ENCODE data around the gene STXBP6.

The STXBP6 gene

GRCh38 chr14:25049568-25050268 is at the start of gene STXBP6:
STXBP6 (minus strand) TSS chr14:25050147; CDS start chr14:24974818, 75,329 bp downstream.
- peak; percentile 3 for DNase-seq

DNA sequence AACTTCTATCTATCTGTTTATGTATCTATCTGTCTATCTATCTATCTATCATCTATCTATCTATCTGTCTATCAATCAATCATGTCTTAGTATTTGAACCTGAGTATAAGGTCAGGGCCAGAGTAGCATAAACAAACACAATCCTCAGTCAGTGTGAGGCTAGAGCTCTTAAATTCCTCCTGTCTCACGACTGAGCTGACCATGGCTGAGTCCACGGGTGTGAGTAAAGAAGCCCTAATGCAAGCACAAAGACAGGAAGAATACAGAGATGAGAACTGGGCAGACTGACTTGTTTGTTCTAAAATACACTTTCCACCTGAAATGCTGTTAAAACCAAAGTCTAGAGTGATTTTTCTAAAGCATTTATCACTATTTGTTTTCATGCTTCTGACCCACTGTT is 47.2 kb upstream of the STXBP6 start:
- DNase-seq: no peak

- no peak for DNase-seq
Measured at GRCh38 chr14:25095736-25096437, 45.9 kb upstream of the STXBP6 start.

DNA sequence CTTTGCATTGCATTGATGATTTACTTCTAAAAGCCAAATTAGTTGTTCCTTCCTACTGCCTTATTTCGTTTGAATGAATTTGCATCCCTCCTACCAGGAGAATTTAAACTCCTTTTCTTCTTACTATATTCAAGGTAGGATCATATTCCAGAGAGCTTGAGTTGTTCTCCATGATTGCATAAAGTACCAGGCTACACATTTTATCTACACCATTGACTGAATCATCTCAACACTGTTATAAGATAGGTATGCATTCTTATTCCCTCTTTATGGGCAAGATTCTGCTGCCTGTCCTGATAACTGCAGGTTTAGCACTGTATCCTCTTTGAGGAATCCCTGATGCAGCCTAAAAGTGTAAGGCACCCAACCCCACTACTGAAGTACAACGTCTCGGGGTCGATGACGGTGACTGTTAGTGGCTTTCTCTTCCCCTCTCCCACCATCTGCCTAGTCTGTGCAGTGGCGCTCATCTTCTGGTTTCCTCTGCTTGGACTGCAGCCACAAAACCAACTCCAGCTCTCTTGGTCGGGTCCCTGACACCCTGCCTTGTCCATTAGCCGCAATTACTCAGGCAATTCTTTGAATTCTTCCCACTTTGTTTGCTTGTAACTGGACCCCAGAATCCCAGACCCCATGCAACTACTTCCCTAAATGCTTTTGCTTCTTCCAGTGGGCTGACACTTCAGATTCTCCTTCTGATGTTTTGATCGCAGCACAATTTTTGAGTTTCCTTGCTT is 44.4 kb upstream of the STXBP6 start:
- DNase-seq: no peak

GRCh38 chr14:25092258-25092740 is 42.4 kb upstream of the STXBP6 start:
- no peak for DNase-seq

- DNase-seq: no peak
Measured at GRCh38 chr14:25090716-25091454, 40.9 kb upstream of the STXBP6 start.

DNA sequence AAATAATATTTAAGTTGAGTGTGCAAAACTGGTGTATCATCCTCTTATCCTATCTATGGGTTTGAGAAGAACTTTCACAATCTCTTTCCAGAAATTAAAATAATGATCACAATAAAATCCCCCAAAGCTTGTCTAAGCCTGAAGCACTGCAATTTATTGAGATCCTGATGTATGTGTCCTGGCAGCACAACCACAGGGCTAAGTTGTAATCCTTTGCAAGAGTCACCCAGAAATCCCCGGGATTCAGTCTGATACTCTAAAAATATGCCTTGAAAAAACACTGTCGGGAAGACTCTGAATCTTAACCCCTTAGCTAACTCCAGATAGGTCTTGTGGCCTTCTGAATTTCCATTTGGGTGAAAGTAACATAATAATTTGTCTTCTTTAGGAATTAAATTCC is 40.3 kb upstream of the STXBP6 start:
- DNase-seq: no peak

- DNase-seq: no peak
Measured at GRCh38 chr14:25089496-25089895, 39.5 kb upstream of the STXBP6 start.

DNA sequence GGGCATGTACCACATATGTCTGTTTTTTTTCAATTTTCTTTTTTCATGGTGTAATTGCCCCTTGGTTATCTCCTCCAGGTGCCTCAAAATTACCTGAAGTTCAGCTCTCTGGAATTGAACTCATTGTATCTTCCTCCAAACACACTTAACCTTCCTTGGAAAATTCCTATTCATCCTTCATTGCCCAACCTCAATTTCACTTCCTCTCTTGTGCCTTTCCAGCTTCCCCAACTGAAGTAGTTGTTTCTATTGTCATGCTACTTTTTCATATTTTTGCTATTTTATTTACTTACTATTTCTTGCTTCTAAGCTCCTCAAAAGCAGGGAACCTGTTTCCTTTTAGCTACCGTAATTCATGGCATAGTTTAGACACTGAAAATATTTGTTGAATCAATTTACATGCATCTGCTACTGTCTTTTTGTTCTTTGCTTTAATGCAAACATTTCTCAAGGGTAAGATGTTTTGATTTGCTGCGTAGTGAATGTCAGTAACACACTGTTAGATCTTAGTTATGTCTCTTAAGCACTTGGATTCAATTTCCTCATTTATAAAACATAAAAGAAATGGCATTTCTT is 37.0 kb upstream of the STXBP6 start:
- DNase-seq: no peak

DNA sequence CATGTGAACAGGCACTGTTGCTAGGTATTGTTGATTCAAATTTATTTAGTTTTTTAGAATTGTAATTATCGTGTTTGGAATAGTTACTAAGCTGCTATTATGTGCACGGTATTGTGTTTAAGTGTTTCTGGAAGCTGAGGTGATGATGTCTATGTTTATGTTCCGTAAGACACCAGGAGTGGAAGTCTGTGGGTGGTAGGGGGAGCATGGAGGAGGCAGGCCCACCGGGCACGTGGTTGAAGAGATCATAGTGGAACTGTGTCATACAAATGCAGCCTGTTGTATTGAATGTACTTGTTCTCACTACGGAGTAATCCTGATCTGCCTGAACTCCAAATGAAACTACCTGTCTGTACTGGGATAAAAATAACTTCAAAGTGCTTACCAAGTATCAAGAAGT is 36.1 kb upstream of the STXBP6 start:
- DNase-seq: no peak

GRCh38 chr14:25080682-25081081 is 30.7 kb upstream of the STXBP6 start:
- DNase-seq: no peak

DNA sequence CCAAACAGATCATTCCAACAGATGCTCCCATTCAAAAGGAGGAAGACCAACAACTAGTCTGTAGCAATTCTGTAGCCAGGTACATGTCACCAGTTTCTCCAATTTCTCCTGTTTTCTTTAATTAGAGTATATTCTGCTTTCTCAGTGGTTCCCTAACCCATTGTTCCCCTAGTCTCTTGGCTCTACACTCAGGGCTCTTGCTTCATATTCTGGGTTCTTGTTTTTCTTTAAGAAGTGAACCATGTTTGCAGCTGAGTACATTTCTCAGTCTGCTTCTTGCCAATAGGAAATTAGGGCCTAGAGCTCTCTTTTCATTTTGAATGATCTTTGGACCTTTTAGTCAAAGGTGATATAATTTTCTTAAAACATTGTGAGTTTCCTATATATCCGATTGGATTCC is 29.4 kb upstream of the STXBP6 start:
- DNase-seq: no peak

GRCh38 chr14:25074099-25074685 is 24.2 kb upstream of the STXBP6 start:
- no peak for DNase-seq

GRCh38 chr14:25069879-25070278 is 19.9 kb upstream of the STXBP6 start:
- no peak for DNase-seq

- DNase-seq: no peak
Measured at GRCh38 chr14:25067600-25067999, 17.7 kb upstream of the STXBP6 start.

DNA sequence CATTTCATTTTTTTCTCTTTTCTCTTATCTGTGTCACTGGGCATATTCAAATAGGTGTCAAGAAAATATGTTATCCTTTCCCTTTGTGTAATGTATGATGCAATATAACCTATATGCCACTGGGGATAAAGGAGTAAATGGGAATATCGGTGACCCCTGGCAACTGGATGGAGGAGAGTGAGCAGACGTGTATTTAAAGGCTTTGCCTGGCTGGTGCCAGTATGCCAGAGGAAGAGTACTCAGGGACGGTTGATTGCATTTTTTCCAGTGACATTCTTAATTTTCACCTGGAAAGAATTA is 12.0 kb upstream of the STXBP6 start:
- no peak for DNase-seq

- DNase-seq: no peak
Measured at GRCh38 chr14:25056688-25057078, 6.7 kb upstream of the STXBP6 start.

- no peak for DNase-seq
Measured at GRCh38 chr14:25055992-25056687, 6.2 kb upstream of the STXBP6 start.

- DNase-seq: no peak
Measured at GRCh38 chr14:25055005-25055404, 5.1 kb upstream of the STXBP6 start.

DNA sequence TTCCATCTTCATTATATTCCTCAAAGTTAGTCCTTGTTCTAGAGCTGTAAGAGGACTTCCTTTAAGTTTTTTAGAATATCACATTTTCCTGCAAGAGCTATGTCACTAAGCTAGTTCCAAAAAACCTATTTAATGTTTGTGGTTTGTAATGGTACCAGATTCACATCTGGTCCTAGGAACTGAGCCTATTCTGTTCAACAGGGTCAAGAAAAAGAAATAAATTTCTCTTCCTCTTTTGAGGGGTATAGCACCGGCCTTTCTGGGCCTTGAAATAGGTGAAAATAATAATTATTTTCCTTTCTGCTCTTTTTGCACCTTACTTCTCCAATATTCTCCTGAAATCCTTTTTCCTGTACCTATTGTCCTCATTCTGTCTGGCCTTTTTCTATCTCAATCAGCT is 3.6 kb upstream of the STXBP6 start:
- DNase-seq: no peak

- DNase-seq: no peak
Measured at GRCh38 chr14:25052921-25053320, 3.0 kb upstream of the STXBP6 start.

- no peak for DNase-seq
Measured at GRCh38 chr14:25052385-25052784, 2.4 kb upstream of the STXBP6 start.

All from stimulated activated CD4-positive, alpha-beta T cell treated with anti-CD3 and anti-CD28 coated beads, Interleukin-4, amount 100 ng/mL, for 1 hour (primary cell).